Endothelial cell (in vitro differentiated cells): ENCODE data around the gene TRIM34. TPM values are rescaled to one million over a fixed set of nuclear protein-coding genes. Genes with fewer than 3 reads are reported as not detected.

ENCODE experiments used
- DNase-seq: peaks from one replicate; pipeline ENCODE4 v3.0.0; 2021; ENCODE audit warnings: low spot score
- H3K27ac Mint-ChIP-seq: one replicate; pipeline ENCODE4 v1.8.0; 2021; ENCODE audit warnings: mixed read lengths, inconsistent platforms; ENCODE audit not compliant: unreplicated experiment
- H3K27me3 Mint-ChIP-seq: one replicate; pipeline ENCODE4 v1.8.0; 2021; ENCODE audit warnings: mild to moderate bottlenecking, moderate library complexity, mixed read lengths, inconsistent platforms; ENCODE audit not compliant: unreplicated experiment
- H3K36me3 Mint-ChIP-seq: one replicate; pipeline ENCODE4 v1.8.0; 2021; ENCODE audit warnings: mild to moderate bottlenecking, low read depth, mixed read lengths, inconsistent platforms; ENCODE audit not compliant: unreplicated experiment
- H3K4me1 Mint-ChIP-seq: one replicate; pipeline ENCODE4 v1.8.0; 2021; ENCODE audit warnings: mild to moderate bottlenecking, mixed read lengths, inconsistent platforms; ENCODE audit not compliant: unreplicated experiment
- H3K4me3 Mint-ChIP-seq: one replicate; pipeline ENCODE4 v1.8.0; 2021; ENCODE audit warnings: mild to moderate bottlenecking, mixed read lengths, inconsistent platforms; ENCODE audit not compliant: unreplicated experiment
- H3K9me3 Mint-ChIP-seq: one replicate; pipeline ENCODE4 v1.8.0; 2021; ENCODE audit warnings: mixed read lengths, inconsistent platforms; ENCODE audit not compliant: unreplicated experiment
- CTCF ChIP-seq: fragments of 200-600 bp; sonication (generic); IDR thresholded peaks from one replicate; pipeline ENCODE4 v1.5.0; 2021; ENCODE audit warnings: antibody characterized with exemption; ENCODE audit not compliant: unreplicated experiment
- total RNA-seq: library from RNA; stranded (reverse); fragmentation: NEBNext Ultra II Directional; extraction: Animal tissue kit (Norgen Biotek cat#: 25700); gene quantifications from one replicate; pipeline ENCODE4 v1.2.1, GENCODE V29; 2021; ENCODE audit not compliant: unreplicated experiment

The TRIM34 gene
- total RNA-seq, 1 donor from 2014 or later, result 0.64 TPM

- TF ChIP-seq CTCF, result no peak
- peaks cover 10% of the 10 kb centered on the region for H3K27me3 Mint-ChIP-seq
- H3K27ac Mint-ChIP-seq, result no peak overlapping the region
- DNase-seq, result no peak
- H3K9me3 Mint-ChIP-seq, result no peaks in the 10 kb centered on the region
- H3K4me1 Mint-ChIP-seq, result no peaks in the 10 kb centered on the region
- no peak overlapping the region for H3K4me3 Mint-ChIP-seq
- peaks cover 41% of the 10 kb centered on the region for H3K36me3 Mint-ChIP-seq
Measured at GRCh38 chr11:5658318-5658717, 33.5 kb downstream of the TRIM34 start.

GRCh38 chr11:5663511-5663910, 38.7 kb downstream of the TRIM34 start:
- Mint-ChIP-seq H3K36me3 (peaks cover 58% of the 10 kb centered on the region), H3K4me3 (no peak overlapping the region)
- TF ChIP-seq CTCF, result no peak

GRCh38 chr11:5665051-5665570, 40.3 kb downstream of the TRIM34 start:
- no peak for TF ChIP-seq CTCF
- no peak for DNase-seq
- peaks cover 2% of the 10 kb centered on the region for H3K27me3 Mint-ChIP-seq
- H3K4me1 Mint-ChIP-seq, result no peaks in the 10 kb centered on the region
- no peak overlapping the region for H3K4me3 Mint-ChIP-seq
- H3K36me3 Mint-ChIP-seq, result peaks cover 63% of the 10 kb centered on the region
- no peak overlapping the region for H3K27ac Mint-ChIP-seq
- H3K9me3 Mint-ChIP-seq, result no peaks in the 10 kb centered on the region

More at GRCh38 chr11:5663511-5663910, 38.7 kb downstream of the TRIM34 start:
- no peaks in the 10 kb centered on the region for H3K9me3 Mint-ChIP-seq
- peaks cover 2% of the 10 kb centered on the region for H3K27me3 Mint-ChIP-seq
- H3K4me1 Mint-ChIP-seq, result no peaks in the 10 kb centered on the region
- H3K27ac Mint-ChIP-seq, result no peak overlapping the region
- DNase-seq, result no peak

GRCh38 chr11:5665746-5666401, 41.1 kb downstream of the TRIM34 start:
- no peak for TF ChIP-seq CTCF
- H3K4me1 Mint-ChIP-seq, result no peaks in the 10 kb centered on the region
- no peak for DNase-seq
- peak overlapping the region; percentile 1 for H3K4me3 Mint-ChIP-seq
- peaks cover 64% of the 10 kb centered on the region for H3K36me3 Mint-ChIP-seq
- peaks cover 2% of the 10 kb centered on the region for H3K27me3 Mint-ChIP-seq
- H3K27ac Mint-ChIP-seq, result no peak overlapping the region
- H3K9me3 Mint-ChIP-seq, result no peaks in the 10 kb centered on the region

- no peak for TF ChIP-seq CTCF
- Mint-ChIP-seq H3K4me3 (peak overlapping the region; percentile 11), H3K4me1 (no peaks in the 10 kb centered on the region), H3K9me3 (no peaks in the 10 kb centered on the region), H3K27ac (no peak overlapping the region), H3K27me3 (peaks cover 2% of the 10 kb centered on the region), H3K36me3 (peaks cover 60% of the 10 kb centered on the region)
- no peak for DNase-seq
Measured at GRCh38 chr11:5666402-5666793, 41.6 kb downstream of the TRIM34 start.
